ENCODE data around the gene CRISPLD2. TPM values are rescaled to one million over a fixed set of nuclear protein-coding genes. Genes with fewer than 3 reads are reported as not detected.

CRISPLD2 gene
- total and polyA plus RNA-seq, 10 of the 15 experiments (the other 5 are each of a cell fraction or from before 2014, with no cell fraction given) = 0.03 to 0.30 (median 0.08) TPM; not detected in 5

GRCh38 chr16:84947022-84947421 lies 127.2 kb downstream of the CRISPLD2 start:
- Histone ChIP-seq H3K4me3 (no peak overlapping the region), H3K9ac (ENCODE audit: control insufficient read depth, insufficient read depth, low read length) (no peak overlapping the region), H3K9me3 (replicated peaks; ENCODE audit: control insufficient read depth, insufficient read depth, low read length) (no peaks in the 10 kb centered on the region; the same call in 2 of the 3 replicates), H3K4me2 (ENCODE audit: control insufficient read depth, insufficient read depth) (no peak overlapping the region), H3K27ac (ENCODE audit: control insufficient read depth, insufficient read depth) (no peak overlapping the region), H3K4me1 (ENCODE audit: control insufficient read depth, insufficient read depth, low read length) (no peaks in the 10 kb centered on the region), H2AFZ (ENCODE audit: control insufficient read depth, low read depth, low read length) (no peak overlapping the region), H3K27me3 (replicated peaks in 1 of 2; ENCODE audit: control insufficient read depth in 2 of 2, insufficient read depth in 2 of 2, low read length in 1 of 2) (no peaks in the 10 kb centered on the region; a peak in 1 of 4 replicates), H3K79me2 (ENCODE audit: control insufficient read depth, insufficient read depth, low read length) (no peaks in the 10 kb centered on the region), H4K20me1 (ENCODE audit: control insufficient read depth, insufficient read depth) (no peaks in the 10 kb centered on the region), H3K36me3 (ENCODE audit: control insufficient read depth in 2 of 2, insufficient read depth in 2 of 2, low read length in 1 of 2) (no peaks in the 10 kb centered on the region)
- in situ Hi-C loops (cut with MboI) = no loop called here
- CTCF ChIA-PET = no interaction called here
- no peak for FAIRE-seq
- intact Hi-C loops (cut with micrococcal nuclease; ENCODE audit: unreplicated experiment) = no loop called here
- POLR2A ChIA-PET = no interaction called here
- no peak for DNase-seq (ENCODE audit: low read depth, low spot score)
- RAD21 ChIA-PET (ENCODE audit: unreplicated experiment) = no interaction called here
- no peak for ATAC-seq
- TF ChIP-seq HDGF (IDR thresholded peaks at IDR 0.05) = no peak
- no peak for TF ChIP-seq YY1 (IDR thresholded peaks at IDR 0.05; ENCODE audit: low read depth, low read length)
- no peak for TF ChIP-seq SKIL (IDR thresholded peaks at IDR 0.05; ENCODE audit: low read depth, poor library complexity, severe bottlenecking)
- TF ChIP-seq ESRRA (IDR thresholded peaks at IDR 0.05; ENCODE audit: low read length) = no peak
- no peak for TF ChIP-seq RB1 (IDR thresholded peaks at IDR 0.05; ENCODE audit: borderline replicate concordance)
- SMC1A ChIA-PET (ENCODE audit: uncharacterized antibody, unreplicated experiment) = interaction anchor here (2.2 kb wide), 1 partner anchor 15 kb away, joined by 8 read pairs; no protein-coding TSS in a partner anchor
- 18% methylated on average over 9 of the region's 9 CpGs for WGBS (ENCODE audit: insufficient coverage, insufficient replicate concordance, low lambda C conversion rate, missing lambda C conversion rate)
- BruUV-seq (replicated peaks) = no TSS peak

Data from GM12878 (cell line).